NCI-H774 (cell line): ENCODE measurements around the gene ARHGDIG.
"Not testable (repeated sequence)": the region's sequence is repeated elsewhere in the genome, so short reads cannot be mapped to it uniquely, and the experiment has no call there.

Source experiments
- DNase-seq: peaks from one replicate; lab custom pipeline; 2025; lab: John Stamatoyannopoulos, UW

The ARHGDIG gene

DNA sequence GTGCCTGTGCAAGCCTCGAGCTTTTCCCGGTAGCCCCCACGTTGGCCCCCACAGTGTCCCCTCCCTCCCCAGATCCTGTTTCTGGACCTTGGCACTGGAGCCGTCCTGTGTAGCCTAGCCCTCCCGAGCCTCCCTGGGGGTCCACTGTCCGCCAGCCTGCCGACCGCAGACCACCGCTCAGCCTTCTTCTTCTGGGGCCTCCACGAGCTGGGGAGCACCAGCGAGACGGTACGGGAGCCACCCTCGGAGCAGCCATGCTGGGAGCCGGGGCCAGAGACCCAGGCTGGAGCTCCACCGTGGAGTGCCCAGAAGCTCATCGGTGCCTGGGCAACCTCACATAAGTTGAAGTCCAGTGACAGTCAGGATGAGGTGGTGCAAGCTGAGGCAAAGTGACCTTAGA is 16.4 kb upstream of the ARHGDIG start:
- DNase-seq = no peak

DNA sequence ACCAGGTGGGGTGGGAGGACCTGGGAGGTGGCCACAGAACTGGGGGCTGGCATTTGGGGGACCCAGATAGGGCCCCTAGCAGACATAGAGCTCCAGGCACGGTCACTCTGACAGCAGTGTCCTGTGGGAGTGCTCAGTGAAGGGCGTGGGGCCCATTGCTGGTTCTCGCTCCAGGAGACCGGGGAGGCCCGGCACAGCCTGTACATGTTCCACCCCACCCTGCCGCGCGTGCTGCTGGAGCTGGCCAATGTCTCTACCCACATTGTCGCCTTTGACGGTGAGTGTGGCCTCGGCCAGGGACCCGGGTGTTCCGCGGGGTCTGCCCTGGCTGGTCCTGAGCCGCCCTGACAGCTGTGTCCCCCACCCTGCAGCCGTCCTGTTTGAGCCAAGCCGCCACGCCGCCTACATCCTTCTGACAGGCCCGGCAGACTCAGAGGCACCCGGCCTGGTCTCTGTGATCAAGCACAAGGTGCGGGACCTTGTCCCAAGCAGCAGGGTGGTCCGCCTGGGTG is 15.9 kb upstream of the ARHGDIG start:
- no peak for DNase-seq

DNA sequence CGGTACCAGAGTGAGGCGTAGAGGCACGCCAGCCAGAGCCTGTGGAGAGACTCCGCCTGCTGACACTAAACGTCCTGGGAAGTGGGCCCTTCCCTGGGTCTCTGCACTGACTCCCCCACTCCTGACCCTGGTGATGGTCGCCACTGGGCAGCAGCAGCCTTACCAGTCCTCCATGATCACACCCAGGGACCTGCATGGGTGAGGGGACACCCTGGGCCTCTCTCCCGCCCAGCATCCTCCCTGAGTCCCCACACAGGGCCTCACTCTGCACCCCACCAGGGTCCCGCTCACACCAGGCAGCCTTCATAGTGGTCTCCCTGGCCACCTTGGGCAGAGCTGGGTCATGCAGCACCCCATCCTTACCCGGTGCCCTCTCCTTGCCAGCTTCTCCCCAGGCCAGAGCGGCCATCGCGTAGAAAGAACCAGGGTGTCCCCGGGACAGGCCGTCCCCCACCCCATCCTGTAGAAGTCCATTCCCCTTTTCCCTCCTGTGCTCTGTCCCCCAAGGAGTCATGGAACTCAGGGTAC is 15.3 kb upstream of the ARHGDIG start:
- no peak for DNase-seq

DNA sequence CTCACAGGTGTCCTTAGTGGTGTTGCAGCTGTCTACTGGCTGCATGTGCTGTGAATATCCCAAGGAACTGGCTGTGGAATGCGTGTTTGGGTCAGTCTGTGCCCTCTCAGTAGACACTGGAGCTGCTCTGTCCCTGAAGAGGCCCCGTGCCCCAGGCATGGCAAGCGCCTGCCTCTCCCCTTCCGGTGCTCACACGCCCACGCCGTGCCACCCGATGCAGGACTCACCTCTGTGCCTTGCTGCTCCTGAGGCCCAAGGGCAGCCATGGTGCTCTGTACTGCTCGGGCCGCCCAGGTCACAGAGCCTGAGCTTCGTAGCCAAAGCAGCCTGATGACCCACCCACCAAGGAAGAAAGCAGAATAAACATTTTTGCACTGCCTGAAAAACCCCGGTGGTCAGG is 14.7 kb upstream of the ARHGDIG start:
- DNase-seq = no peak

DNA sequence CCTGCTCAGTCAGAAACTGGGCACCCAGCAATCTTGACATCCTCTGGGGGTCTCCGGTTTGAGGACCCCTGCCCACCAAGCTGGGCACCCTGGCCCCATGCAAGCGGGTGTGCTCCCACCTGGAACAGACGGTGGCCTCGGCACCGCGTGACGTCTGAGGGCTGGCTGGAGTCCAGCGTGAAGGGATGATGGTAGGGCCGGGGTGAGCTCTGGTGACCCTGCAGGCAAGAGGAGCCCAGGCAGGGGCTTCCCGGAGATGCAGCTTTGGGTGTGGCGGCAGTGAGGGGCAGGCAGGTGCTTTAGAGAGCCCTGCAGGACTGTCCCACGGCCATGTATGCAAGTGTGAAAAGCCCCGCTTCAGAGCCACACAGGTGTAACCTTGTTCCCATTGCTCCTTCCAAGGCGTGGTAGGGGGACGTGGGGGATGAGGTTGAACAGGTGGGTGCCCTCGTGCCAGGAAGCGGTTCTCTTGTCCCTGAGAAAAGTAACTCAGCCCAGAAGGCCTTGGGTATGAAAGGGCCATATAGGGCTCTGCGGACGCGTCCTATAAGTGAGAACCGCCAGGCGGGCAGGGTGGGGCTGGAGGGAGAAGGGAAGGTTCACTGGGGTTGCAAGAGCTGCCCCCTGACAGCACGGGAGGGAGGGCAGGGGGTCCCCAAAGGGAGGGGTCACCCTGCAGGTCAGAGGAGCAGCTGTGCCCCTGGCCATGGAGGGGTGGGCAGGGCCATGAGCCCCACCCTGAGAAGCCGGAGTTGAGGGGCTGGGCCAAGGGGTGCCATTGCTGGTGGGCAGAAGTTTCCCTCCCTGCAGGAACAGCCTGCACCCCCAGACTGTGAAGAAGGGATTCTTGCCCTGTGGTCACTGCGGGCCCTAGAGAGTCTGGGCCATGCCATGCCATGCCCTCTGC is 13.9 kb upstream of the ARHGDIG start:
- DNase-seq = no peak

DNA sequence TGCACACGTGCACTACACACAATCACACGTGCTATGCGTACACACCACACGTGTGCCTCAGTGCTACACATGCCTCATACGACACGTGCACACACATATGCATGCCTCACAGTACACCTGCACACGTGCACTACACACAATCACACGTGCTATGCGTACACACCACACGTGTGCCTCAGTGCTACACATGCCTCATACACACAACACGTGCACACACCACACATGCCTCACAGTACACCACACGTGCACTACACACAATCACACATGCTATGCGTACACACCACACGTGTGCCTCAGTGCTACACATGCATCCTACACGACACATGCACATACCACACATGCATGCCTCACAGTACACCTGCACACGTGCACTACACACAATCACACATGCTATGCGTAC is 12.8 kb upstream of the ARHGDIG start:
- DNase-seq = not testable (repeated sequence)

DNA sequence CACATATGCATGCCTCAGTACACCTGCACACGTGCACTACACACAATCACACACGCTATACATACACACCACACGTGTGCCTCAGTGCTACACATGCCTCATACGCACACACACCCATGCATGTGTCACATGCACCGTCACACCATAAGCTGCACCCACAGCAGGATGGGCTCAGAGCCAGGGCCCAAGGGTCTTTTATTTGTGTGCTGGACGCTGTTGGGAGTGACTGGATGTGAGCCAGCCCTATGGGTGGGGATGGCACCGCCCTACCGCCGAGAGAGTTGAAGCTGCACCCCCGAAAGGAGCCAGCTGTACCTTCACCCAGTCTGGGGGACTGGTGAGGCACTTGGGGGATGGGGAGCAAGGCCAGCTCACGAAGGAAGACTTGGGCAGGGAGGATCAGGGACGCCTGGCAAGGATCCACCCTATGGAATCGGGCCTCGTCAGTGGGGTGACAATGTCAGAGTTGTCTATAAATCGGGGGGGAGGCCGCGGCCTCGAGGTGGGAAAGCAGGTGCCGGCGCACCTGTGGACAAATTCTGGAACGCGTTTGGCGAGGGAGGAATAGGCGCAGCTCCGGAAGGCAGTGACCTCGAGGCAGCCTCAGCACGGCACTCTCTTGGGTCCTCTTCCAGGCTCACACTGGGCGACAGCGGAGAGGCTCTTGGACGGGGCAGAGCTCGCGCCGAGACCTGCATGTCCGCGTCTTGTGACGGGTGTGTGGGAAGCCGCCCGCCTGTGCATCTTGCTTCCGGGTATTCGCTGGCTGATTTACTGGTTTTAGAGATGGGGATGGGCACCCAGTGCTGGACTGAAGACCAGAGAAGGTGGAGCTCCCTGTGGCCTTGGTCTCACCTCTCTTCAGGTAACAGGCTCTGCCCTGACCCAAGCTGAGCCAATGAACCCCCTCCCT is 12.0 kb upstream of the ARHGDIG start:
- no peak for DNase-seq

DNA sequence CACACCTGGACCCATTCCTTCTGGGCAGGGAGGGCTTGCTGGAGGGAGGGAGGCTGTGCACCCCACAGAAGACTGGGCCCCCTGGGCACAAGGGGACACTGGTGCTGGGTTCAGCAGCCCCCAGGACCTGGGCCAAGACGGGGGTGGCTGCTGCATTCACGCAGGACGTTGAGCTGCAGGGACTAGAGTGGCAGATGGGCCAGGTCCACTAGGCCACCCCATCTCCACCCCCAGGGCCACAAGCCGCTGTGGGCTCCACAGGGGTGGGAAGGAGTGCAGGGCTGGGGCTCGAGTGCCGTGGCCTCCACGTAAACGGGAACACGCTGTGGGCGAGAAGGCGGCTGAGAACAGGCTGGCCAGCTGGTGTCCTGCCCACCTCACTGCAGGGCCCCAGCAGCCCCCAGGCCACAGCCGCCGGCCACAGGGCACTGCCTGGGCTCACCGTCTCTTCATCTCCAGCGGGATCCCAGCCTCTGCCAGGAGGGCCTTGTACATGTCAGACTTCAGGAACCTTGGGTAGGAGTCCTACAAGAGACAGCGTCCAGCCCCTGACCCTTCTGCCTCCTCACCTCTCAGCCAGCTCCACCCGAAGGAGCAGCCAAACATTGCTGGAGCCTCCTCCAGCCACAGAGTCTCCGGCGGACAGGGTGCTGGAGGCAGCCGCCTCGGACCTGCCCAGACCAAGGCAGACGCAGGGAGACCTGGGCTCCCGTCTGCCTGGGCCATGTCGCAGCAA is 11.2 kb upstream of the ARHGDIG start:
- DNase-seq = no peak

DNA sequence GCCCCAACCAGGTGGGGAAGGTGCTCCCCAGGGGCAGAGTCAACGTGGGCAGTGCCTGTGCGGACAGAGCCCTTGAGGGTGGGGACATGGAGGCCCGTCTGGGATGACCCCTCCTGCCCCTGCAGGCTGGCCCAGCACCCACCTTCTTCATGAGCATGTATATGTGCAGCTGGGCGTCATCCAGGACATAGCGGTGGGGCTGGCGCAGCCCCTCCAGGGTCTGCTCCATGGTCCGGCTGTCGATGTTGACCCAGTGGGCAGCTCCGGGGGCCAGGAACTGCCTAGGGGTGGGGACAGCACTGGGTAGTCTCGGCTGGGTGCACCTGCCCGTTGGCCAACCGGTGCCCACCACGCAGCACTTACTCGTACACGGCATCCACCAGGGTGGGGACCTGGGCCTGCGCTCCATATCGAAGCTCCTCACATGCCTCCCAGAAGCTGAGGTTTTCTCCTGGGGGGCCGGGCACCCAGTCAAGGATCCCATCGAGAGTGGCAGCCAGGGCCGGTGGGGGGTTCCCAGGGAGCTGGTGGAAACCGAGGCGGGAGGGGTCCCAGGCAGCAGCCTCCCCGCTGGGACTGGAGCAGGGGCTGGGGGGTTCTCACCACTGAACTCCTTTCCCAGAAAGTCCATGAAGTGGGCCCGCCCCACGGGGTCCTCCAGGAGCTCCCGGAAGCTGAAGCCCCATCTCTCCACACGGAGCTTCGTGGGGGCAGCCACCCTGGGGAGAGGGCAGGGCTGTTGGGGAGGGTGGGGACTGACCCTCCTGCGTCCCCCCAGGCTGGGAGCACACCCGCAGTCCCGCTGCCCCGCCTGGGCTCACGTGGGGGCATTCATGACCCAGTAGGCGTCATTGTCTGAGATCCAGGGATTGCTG is 9.8 kb upstream of the ARHGDIG start:
- DNase-seq = no peak

DNA sequence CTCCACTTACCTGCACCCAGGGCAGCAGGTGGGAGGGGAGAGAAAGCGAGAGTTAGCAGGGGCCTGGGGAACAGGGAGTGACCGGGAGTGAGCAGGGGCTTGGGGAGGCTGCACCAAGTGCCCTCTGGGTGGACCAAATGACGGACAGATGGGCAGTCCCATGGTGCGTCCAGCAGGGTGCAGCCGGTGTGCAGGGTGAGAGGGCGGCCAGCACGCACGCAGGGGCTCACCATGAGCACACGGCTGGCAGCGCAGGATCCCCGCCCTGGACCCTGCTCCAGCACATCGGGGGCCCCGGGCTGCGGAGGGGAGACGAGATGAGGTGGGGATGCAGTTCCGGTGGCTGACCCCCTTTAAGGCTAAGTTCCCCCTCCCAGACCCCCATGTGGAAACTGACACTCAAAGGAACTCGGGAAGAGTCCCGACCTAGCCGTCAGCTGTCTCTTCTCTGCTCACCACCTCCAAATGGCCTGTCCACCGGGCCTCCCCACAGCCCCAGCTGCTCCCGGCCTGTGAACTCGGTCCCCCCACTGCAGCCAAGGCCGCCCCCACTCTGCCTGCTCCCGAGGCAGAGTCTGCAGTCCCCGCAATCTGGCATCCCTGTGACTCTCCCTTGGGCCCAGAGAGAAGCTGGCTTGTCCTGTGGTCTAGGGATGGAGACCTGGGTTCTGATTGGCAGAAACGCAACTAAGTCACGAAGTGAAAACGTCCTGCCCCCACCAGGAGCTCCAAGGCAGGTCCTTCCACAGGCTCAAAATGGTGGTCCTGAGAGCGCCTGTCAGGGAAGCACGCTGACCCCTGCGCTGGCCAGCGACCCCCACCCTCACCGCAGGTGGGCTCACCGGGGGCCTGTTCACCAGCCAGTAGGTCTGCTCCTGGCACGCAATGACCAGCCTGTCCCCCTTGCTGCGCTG is 7.5 kb upstream of the ARHGDIG start:
- DNase-seq = no peak

DNA sequence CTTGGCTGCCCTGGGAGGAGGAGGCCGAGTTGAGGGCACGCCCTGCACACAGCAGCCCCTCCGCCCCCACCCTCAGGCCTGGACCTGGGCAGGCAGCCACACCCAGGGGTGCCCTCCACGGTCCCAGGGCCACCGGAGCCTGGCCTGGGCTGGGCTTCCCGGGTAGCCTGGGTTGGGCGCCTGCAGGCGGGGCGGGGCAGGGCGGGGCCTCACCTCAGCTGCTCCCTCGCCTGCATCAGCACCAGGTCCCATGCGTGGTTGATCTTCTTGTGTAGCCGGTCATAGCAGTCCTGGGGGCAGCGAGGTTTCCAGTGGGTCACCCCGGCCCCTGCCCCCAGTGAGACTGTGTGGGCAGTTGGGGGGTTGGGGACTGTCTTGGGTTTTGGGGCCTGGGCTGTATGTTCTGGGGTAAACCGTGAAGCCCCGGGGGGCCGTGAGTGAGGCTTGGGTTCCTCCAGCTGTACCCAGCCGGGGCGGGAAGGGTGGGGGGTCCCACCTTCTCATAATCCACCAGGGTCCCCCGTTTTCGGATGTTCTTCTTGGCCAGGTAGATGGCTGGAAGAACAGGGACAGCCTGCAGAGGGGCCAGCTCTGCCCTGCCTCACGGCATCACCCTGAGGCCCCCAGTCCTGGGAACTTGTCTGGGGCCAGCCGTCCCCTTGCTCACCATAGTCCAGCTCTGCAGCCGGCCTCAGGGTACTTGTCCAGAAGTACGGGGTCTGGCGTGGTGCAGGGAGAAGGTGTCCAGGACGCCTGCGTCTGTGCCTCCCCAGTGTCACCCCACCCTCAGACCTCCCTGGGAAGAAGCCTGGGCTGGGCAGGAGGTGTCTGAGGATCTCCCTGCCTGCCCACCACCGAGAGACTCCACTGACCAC is 6.6 kb upstream of the ARHGDIG start:
- DNase-seq = no peak

DNA sequence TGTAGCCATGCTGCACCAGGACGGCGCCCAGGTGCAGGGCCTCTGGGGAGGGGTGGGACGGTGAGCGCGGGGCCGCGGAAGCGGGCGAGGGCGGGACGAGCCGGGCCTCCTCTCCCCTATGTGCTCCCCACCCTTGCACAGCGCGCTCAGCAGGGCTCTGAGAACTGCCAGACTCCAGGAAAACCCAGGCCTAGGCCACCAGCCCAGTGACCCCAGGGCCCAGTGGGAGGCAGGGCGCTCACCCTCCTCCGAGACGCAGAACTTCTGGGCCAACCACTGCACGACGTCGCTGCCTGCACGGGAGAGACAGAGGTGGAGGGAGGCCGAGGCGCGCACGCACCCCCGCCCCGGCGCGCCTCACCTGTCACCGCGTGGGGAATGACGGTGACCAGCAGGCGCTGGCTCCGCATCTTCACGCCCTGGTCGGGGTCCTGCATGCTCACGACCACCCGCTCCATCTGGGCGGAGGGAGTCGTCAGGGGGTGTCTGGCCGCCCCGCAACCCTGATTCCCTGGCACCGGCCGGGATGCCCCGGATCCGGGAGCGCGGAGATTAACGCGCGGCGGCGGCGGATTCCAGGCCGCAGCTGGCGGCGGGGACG is 5.2 kb upstream of the ARHGDIG start:
- DNase-seq = no peak

DNA sequence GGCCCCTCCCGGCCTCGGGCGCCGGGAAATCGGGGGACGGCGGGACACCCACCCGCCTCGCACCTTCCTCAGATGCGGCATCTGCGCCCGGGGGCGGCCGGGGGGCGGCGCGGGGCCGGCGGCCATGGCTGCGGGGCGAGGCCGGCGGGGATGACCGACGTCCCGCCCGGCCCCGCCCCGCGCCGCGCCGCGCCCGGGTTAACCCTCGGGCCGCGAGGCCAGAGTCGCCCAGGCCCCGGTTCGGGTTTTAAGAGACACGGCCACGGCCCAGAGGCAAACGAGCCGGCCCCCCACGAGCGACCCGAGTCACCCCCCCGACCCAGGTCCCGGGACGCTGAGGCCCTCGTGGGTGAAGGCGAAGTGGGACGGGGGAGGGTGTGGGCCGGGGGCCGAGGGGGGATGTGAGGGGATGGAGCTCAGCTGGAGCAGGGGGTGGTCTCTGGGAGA is 4.6 kb upstream of the ARHGDIG start, which contains the start of gene RGS11:
TSS of gene RGS11 (minus strand) at position 159 of the 447 bp plus-strand sequence. CDS start at position 126, 33 bp downstream.
- DNase-seq = no peak

DNA sequence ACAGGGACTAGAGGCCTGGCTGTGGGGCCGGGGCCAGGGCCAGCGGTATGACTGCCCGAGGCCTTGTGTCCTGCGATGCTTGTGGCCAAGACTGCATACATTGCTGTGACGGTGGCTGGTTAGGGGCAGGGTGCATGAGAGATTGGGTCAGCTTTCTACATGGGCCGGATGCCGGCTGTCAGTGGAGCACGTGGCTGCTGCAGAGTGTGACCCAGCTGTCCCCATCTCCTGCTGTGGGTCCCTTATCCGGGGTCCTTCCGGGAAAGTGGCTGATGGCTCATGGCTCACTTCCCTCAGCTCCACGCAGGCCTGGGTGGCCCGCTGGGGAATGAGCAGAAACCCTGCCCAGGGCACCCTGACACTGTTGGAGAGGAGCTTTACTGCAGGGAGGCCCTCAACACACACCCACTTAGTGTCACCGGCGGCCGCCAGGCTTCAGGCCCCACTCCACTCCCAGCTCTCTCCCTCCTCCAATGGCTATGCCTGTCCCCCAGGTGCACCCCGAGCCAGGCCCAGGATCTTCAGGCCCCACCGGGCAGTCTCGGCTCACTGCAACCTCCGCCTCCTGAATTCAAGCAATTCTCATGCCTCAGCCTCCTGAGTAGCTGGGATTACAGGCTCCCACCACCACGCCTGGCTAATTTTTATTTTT is 3.8 kb upstream of the ARHGDIG start:
- DNase-seq = no peak

DNA sequence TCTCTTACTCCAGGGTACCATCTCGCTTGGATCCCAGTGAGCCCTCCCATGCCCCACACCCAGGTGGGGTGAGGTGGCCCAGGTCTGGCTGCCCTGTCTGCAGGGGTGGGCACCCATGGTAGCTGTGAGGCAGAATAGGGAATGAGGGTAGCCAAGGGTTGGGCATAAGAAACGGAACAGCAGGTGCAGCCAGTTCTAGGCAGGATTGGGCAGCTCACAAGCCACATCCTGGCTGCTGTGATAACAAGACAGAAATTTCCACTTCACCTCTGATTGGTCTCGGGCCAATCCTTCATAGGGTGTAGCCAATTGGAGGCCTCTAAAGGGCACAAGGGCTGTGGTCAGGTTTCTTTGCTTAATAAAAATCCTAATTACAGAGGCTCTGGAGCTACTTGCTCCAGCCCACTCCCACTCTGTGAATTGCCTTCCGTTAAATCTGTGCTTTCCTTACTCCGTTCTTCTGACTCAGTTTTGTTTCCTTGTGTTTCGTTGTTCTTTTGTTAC is 1.5 kb upstream of the ARHGDIG start:
- peak; percentile 25 for DNase-seq

DNA sequence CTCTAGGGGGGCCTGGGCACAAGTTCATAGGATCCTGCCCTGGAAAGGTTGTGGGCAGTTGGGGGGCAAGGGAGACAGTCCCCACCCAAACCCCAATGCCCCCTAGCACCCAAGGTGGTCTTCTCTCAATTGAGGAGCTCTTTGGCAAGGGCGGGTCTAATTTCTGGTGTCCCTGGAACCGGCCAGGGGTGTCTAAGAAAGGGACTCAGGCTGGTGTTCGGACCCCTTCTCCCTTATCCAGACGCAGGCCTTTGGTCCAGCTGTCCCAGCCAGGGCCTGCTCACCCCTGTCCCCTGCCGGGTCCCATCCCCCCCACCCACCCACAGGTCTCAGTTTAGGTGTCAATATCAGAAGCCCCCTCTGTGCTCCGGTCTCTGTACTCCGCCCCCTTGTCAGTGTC is 860 bp upstream of the ARHGDIG start:
- DNase-seq = no peak

DNA sequence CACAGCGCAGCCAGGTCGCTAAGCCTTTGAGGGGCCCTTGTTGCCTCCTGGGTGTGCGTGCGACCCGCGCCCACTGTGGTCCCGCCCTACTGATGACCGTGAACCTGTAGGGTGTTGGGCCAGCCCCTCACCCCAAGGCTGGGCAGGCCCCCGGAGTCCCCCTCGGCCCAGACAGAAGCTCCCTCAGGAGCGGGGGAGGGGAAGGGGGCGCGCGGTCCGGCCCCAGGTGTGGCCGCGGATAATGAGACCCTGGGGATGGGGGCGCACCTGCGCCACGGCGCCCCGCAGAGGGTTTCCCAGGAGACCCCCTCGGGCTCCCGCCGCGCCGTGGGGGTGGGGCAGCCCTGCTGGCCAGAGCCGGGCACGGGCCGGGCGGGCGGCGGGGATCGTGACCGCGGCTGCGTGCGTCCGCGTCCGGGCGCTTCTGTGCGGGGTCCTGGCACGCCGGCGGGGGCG is 358 bp upstream of the ARHGDIG start:
- DNase-seq = no peak
